Type B pancreatic cell (in vitro differentiated cells): ENCODE data around the gene DNAL1. TPM values are rescaled to one million over a fixed set of nuclear protein-coding genes. Genes with fewer than 3 reads are reported as not detected.

ENCODE experiments used
- DNase-seq: peaks from one replicate; pipeline ENCODE4 v3.0.0; 2021; ENCODE audit warnings: mixed read lengths; ENCODE audit not compliant: unreplicated experiment; ENCODE audit errors: extremely low spot score
- H3K27ac Mint-ChIP-seq: 2 replicates; pipeline ENCODE4 v1.8.0; 2021; ENCODE audit warnings: mild to moderate bottlenecking, mixed read lengths
- H3K27me3 Mint-ChIP-seq: 2 replicates; pipeline ENCODE4 v1.8.0; 2021; ENCODE audit warnings: mixed read lengths
- H3K36me3 Mint-ChIP-seq: 2 replicates; pipeline ENCODE4 v1.8.0; 2021; ENCODE audit warnings: mixed read lengths
- H3K4me1 Mint-ChIP-seq: one replicate; pipeline ENCODE4 v1.8.0; 2021; ENCODE audit warnings: mixed read lengths; ENCODE audit not compliant: unreplicated experiment
- H3K4me3 Mint-ChIP-seq: 2 replicates; pipeline ENCODE4 v1.8.0; 2021; ENCODE audit warnings: mild to moderate bottlenecking, mixed read lengths
- H3K9me3 Mint-ChIP-seq: 2 replicates; pipeline ENCODE4 v1.8.0; 2021; ENCODE audit warnings: mixed read lengths
- total RNA-seq: library from RNA; stranded (reverse); gene quantifications from 2 replicates; pipeline ENCODE4 v1.2.1, GENCODE V29; 2021; ENCODE audit warnings: low replicate concordance
- TF ChIP-seq, protein P1 (sequence below): fragments of 200-600 bp; sonication (generic); conservative IDR thresholded peaks from 2 replicates; pipeline ENCODE4 v1.5.0; 2021; ENCODE audit warnings: antibody characterized with exemption, mild to moderate bottlenecking

The DNAL1 gene
- total RNA-seq, 1 donor from 2014 or later: 20.3 TPM

DNA sequence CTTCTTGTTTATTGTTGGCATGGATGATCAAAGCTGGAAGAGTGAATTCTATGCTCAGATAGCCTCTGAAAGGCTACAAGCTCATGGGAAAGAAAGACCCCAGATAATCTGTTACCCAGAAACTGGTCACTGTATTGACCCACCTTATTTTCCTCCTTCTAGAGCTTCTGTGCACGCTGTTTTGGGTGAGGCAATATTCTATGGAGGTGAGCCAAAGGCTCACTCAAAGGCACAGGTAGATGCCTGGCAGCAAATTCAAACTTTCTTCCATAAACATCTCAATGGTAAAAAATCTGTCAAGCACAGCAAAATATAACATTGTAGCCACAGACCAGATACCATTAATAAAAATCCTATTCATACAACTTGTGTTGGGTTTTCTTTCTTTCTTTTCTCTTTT lies 25.3 kb upstream of the DNAL1 start:
- TF ChIP-seq, protein P1, sequence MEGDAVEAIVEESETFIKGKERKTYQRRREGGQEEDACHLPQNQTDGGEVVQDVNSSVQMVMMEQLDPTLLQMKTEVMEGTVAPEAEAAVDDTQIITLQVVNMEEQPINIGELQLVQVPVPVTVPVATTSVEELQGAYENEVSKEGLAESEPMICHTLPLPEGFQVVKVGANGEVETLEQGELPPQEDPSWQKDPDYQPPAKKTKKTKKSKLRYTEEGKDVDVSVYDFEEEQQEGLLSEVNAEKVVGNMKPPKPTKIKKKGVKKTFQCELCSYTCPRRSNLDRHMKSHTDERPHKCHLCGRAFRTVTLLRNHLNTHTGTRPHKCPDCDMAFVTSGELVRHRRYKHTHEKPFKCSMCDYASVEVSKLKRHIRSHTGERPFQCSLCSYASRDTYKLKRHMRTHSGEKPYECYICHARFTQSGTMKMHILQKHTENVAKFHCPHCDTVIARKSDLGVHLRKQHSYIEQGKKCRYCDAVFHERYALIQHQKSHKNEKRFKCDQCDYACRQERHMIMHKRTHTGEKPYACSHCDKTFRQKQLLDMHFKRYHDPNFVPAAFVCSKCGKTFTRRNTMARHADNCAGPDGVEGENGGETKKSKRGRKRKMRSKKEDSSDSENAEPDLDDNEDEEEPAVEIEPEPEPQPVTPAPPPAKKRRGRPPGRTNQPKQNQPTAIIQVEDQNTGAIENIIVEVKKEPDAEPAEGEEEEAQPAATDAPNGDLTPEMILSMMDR: no peak
- no peaks in the 10 kb centered on the region for H3K9me3 Mint-ChIP-seq

DNA sequence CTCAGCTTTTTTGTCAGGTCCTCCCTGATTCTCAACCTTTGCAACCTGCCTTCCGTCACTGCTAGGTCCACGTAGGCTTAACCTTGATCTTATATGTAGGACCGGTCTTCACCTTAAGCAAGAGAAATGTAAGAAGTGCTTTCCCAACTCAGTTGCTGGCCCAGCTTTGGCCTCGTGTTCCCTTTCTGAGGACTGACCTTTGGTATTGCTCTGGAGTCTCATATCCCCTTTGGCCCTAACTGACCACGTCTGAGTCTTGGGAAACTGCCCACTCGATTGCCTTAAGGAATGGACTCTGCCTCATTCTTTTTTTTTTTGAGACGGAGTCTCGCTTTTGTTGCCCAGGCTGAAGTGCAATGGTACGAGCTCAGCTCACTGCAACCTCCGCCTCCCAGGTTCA lies 24.5 kb upstream of the DNAL1 start:
- DNase-seq: no peak
- Mint-ChIP-seq H3K27ac (no peak overlapping the region), H3K27me3 (no peaks in the 10 kb centered on the region), H3K36me3 (no peaks in the 10 kb centered on the region), H3K4me1 (no peaks in the 10 kb centered on the region), H3K4me3 (no peak overlapping the region), H3K9me3 (no peaks in the 10 kb centered on the region)
- TF ChIP-seq, protein P1: no peak

More for the DNA sequence above, 25.3 kb upstream of the DNAL1 start:
- DNase-seq: no peak
- no peak overlapping the region for H3K4me3 Mint-ChIP-seq
- H3K27me3 Mint-ChIP-seq: no peaks in the 10 kb centered on the region
- no peak overlapping the region for H3K27ac Mint-ChIP-seq
- no peaks in the 10 kb centered on the region for H3K36me3 Mint-ChIP-seq
- no peaks in the 10 kb centered on the region for H3K4me1 Mint-ChIP-seq

- Mint-ChIP-seq H3K4me1 (no peaks in the 10 kb centered on the region), H3K27ac (no peak overlapping the region), H3K36me3 (no peaks in the 10 kb centered on the region), H3K9me3 (no peaks in the 10 kb centered on the region), H3K4me3 (no peak overlapping the region), H3K27me3 (no peaks in the 10 kb centered on the region)
- no peak for DNase-seq
- TF ChIP-seq, protein P1: no peak
Measured at GRCh38 chr14:73623504-73624054, 21.2 kb upstream of the DNAL1 start.

- H3K9me3 Mint-ChIP-seq: no peaks in the 10 kb centered on the region
- no peak overlapping the region for H3K4me3 Mint-ChIP-seq
- H3K4me1 Mint-ChIP-seq: peaks cover 10% of the 10 kb centered on the region
- H3K36me3 Mint-ChIP-seq: no peaks in the 10 kb centered on the region
- no peaks in the 10 kb centered on the region for H3K27me3 Mint-ChIP-seq
- no peak for DNase-seq
- TF ChIP-seq, protein P1: no peak
- no peak overlapping the region for H3K27ac Mint-ChIP-seq
Measured at GRCh38 chr14:73625706-73626105, 19.1 kb upstream of the DNAL1 start.

DNA sequence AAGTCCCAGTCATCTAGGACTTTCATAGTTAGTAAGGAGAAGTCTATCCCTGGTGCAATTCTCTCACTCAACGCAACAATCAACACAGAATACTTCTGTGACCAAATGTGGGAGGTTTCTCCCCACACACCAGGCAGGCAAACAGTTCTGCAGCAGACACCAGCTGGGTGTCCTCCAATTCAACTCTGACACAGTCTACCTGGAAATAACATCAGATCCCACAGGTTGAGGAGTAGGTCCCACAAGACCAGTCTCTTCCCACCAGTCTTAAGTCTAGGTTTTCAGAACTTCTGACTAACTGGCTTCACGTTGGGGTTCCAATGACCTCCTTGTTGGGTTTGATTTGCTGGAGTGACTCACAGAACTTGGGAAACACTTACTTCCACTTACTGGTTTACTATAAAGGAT lies 17.6 kb upstream of the DNAL1 start:
- H3K27ac Mint-ChIP-seq: no peak overlapping the region
- H3K36me3 Mint-ChIP-seq: no peaks in the 10 kb centered on the region
- peaks cover 10% of the 10 kb centered on the region for H3K4me1 Mint-ChIP-seq
- no peaks in the 10 kb centered on the region for H3K27me3 Mint-ChIP-seq
- no peak for DNase-seq
- TF ChIP-seq, protein P1: no peak
- no peak overlapping the region for H3K4me3 Mint-ChIP-seq
- H3K9me3 Mint-ChIP-seq: no peaks in the 10 kb centered on the region
